ENCODE measurements around the gene USF3. TPM values are rescaled to one million over a fixed set of nuclear protein-coding genes. Genes with fewer than 3 reads are reported as not detected.

The USF3 gene
- total RNA-seq, 1 experiment from 2014 or later: 10.9 TPM

DNA sequence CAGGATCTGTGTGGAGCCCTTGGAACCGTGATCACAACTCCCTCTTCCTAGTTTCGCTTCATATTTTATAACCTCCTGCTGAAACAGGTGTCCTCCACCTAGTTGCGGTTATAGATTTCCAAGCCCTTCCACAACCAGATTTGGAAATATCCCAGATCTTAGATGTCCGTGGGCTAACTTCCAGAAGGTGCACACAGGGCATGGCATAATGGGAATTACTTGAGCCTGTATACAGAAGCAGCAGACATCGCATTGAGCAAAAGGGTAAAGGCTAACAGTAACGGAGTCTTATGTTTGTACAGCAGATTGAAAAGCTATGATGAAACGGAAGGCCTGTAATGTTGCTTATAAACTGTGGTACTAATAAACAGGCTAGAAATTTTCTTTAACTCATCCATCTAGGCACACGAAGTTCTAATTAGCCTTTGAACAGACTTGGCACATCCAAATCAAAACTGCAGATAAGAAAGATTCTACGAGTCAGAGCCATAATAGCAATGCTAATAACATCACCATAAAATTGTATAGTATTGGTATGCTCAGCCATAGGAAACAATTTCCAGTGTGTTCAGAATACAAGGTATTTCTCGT lies 1.2 kb upstream of the USF3 start:
- Histone ChIP-seq H3K27me3 (replicated peaks; ENCODE audit: control insufficient read depth, insufficient read depth, low read length) (no peaks in the 10 kb centered on the region), H3K9me3 (no peaks in the 10 kb centered on the region), H3K36me3 (ENCODE audit: control insufficient read depth, insufficient read depth, low read length) (no peaks in the 10 kb centered on the region), H3K4me3 (ENCODE audit: low read depth, low read length) (peak overlapping the region; percentile 68), H3K4me1 (peaks cover 18% of the 10 kb centered on the region)
- ChIA-PET POLR2A (no interaction called here), CTCF (interaction anchor here (1.2 kb wide), 1 partner anchor 182 kb away, joined by 3 read pairs; no protein-coding TSS in a partner anchor)
- Mint-ChIP-seq H3K4me1 (ENCODE audit: low read depth, unreplicated experiment) (no peaks in the 10 kb centered on the region), H3K27ac (ENCODE audit: unreplicated experiment) (no peak overlapping the region), H3K9me3 (ENCODE audit: unreplicated experiment) (no peaks in the 10 kb centered on the region), H3K36me3 (ENCODE audit: insufficient read depth, unreplicated experiment) (peaks cover 6% of the 10 kb centered on the region), H3K4me3 (ENCODE audit: unreplicated experiment) (no peak overlapping the region), H3K27me3 (ENCODE audit: insufficient read depth, unreplicated experiment) (no peaks in the 10 kb centered on the region)
- TF ChIP-seq CTCF (IDR thresholded peaks at IDR 0.05; ENCODE audit: insufficient read depth in 1 of 2, low read depth in 1 of 2, low read length in 1 of 2, severe bottlenecking in 1 of 2, unreplicated experiment in 1 of 2): no peak
- DNase-seq: no peak
- BruUV-seq (replicated peaks): no TSS peak
- intact Hi-C loops (cut with micrococcal nuclease; ENCODE audit: unreplicated experiment): no loop called here

GRCh38 chr3:113696658-113697499 lies 437 bp upstream of the USF3 start:
- TSS peak; percentile 78 for BruUV-seq (replicated peaks)
- CTCF ChIA-PET: interaction anchor here (0.5 to 1.6 kb wide), 5 partner anchors 15 to 181 kb away, joined by 3 to 5 read pairs (median 5); no protein-coding TSS in a partner anchor
- peak; percentile 99 for DNase-seq
- Histone ChIP-seq H3K27me3 (replicated peaks; ENCODE audit: control insufficient read depth, insufficient read depth, low read length) (no peaks in the 10 kb centered on the region), H3K4me1 (peaks cover 18% of the 10 kb centered on the region), H3K36me3 (ENCODE audit: control insufficient read depth, insufficient read depth, low read length) (no peaks in the 10 kb centered on the region), H3K9me3 (no peaks in the 10 kb centered on the region), H3K4me3 (ENCODE audit: low read depth, low read length) (peak overlapping the region; percentile 84)
- POLR2A ChIA-PET: interaction anchor here (0.7 to 1.2 kb wide), 4 partner anchors 34 to 706 kb away, joined by 3 to 6 read pairs (median 4); partner anchors contain the start of genes ATP6V1A and GTPBP8
- H3K4me3 Mint-ChIP-seq (ENCODE audit: unreplicated experiment): no peak overlapping the region
- H3K27ac Mint-ChIP-seq (ENCODE audit: unreplicated experiment): no peak overlapping the region
- intact Hi-C loops (cut with micrococcal nuclease; ENCODE audit: unreplicated experiment): loop anchor here (1.0 kb wide), 2 partner anchors 34 to 49 kb away; partner anchors contain the start of gene NAA50
- H3K4me1 Mint-ChIP-seq (ENCODE audit: low read depth, unreplicated experiment): no peaks in the 10 kb centered on the region
- peaks cover 6% of the 10 kb centered on the region for H3K36me3 Mint-ChIP-seq (ENCODE audit: insufficient read depth, unreplicated experiment)
- no peak for TF ChIP-seq CTCF (IDR thresholded peaks at IDR 0.05; ENCODE audit: insufficient read depth in 1 of 2, low read depth in 1 of 2, low read length in 1 of 2, severe bottlenecking in 1 of 2, unreplicated experiment in 1 of 2)
- H3K9me3 Mint-ChIP-seq (ENCODE audit: unreplicated experiment): no peaks in the 10 kb centered on the region
- H3K27me3 Mint-ChIP-seq (ENCODE audit: insufficient read depth, unreplicated experiment): no peaks in the 10 kb centered on the region

DNA sequence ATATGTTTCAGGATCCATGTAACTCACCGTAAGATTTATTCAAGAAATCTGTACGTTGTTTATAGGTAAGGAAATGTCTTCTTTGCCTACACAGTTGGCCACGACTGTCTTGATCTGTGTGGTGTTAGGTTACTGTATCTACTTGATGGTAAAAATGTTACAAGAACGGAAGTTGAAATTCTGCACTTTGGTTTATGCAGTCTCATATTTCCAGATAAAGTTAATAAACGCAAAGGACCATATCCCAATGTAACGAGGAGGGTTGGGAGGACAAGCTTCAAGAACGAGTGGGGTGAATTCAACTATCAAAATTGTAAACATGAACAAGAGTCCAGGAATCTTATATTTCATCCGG lies 1.0 kb downstream of the USF3 start:
- Mint-ChIP-seq H3K4me3 (ENCODE audit: unreplicated experiment) (peak overlapping the region; percentile 96), H3K4me1 (ENCODE audit: low read depth, unreplicated experiment) (no peaks in the 10 kb centered on the region), H3K9me3 (ENCODE audit: unreplicated experiment) (no peaks in the 10 kb centered on the region), H3K27ac (ENCODE audit: unreplicated experiment) (peak overlapping the region; percentile 80), H3K36me3 (ENCODE audit: insufficient read depth, unreplicated experiment) (peaks cover 6% of the 10 kb centered on the region), H3K27me3 (ENCODE audit: insufficient read depth, unreplicated experiment) (no peaks in the 10 kb centered on the region)
- Histone ChIP-seq H3K4me3 (ENCODE audit: low read depth, low read length) (peak overlapping the region; percentile 84), H3K4me1 (peaks cover 18% of the 10 kb centered on the region), H3K27me3 (replicated peaks; ENCODE audit: control insufficient read depth, insufficient read depth, low read length) (no peaks in the 10 kb centered on the region), H3K9me3 (no peaks in the 10 kb centered on the region), H3K36me3 (ENCODE audit: control insufficient read depth, insufficient read depth, low read length) (no peaks in the 10 kb centered on the region)
- CTCF ChIA-PET: interaction anchor here (1.2 to 1.6 kb wide), 2 partner anchors 41 to 179 kb away, joined by 5 read pairs; no protein-coding TSS in a partner anchor
- intact Hi-C loops (cut with micrococcal nuclease; ENCODE audit: unreplicated experiment): no loop called here
- TF ChIP-seq CTCF (IDR thresholded peaks at IDR 0.05; ENCODE audit: insufficient read depth in 1 of 2, low read depth in 1 of 2, low read length in 1 of 2, severe bottlenecking in 1 of 2, unreplicated experiment in 1 of 2): no peak
- TSS peak; percentile 44 for BruUV-seq (replicated peaks)
- POLR2A ChIA-PET: interaction anchor here (1.0 to 1.2 kb wide), 2 partner anchors 33 to 704 kb away, joined by 3 to 4 read pairs; partner anchors contain the start of gene GTPBP8
- DNase-seq: no peak
